NCI-H524 treated with DMSO at 0.1 percent for 48 hours (cell line): ENCODE results near the gene NCK1.
"Not testable (repeated sequence)": the region's sequence is repeated elsewhere in the genome, so short reads cannot be mapped to it uniquely, and the experiment has no call there.

Experiments
- DNase-seq: peaks from one replicate; lab custom pipeline; 2025; lab: John Stamatoyannopoulos, UW

The NCK1 gene

GRCh38 chr3:136949146-136949545 lies 87.1 kb downstream of the NCK1 start:
- no peak for DNase-seq

- DNase-seq, result no peak
Measured at GRCh38 chr3:136949708-136950107, 87.7 kb downstream of the NCK1 start.

- no peak for DNase-seq
Measured at GRCh38 chr3:136950623-136951022, 88.6 kb downstream of the NCK1 start.

- DNase-seq, result no peak
Measured at GRCh38 chr3:136952292-136952691, 90.3 kb downstream of the NCK1 start.

- no peak for DNase-seq
Measured at GRCh38 chr3:136954251-136954650, 92.2 kb downstream of the NCK1 start.

GRCh38 chr3:136954980-136955780 lies 93.2 kb downstream of the NCK1 start:
- DNase-seq, result no peak

GRCh38 chr3:136955813-136956212 lies 93.8 kb downstream of the NCK1 start:
- DNase-seq, result no peak

- DNase-seq, result no peak
Measured at GRCh38 chr3:136956971-136957370, 95.0 kb downstream of the NCK1 start.

GRCh38 chr3:136957751-136958288 lies 95.8 kb downstream of the NCK1 start, which contains the start of gene IL20RB:
Gene IL20RB, plus strand, starts transcription at chr3:136957983. Its CDS starts 131 bp downstream, at chr3:136958114.
- DNase-seq, result no peak

- no peak for DNase-seq
Measured at GRCh38 chr3:136958939-136959338, 96.9 kb downstream of the NCK1 start.

GRCh38 chr3:136959599-136959998 lies 97.6 kb downstream of the NCK1 start:
- DNase-seq, result no peak

GRCh38 chr3:136960838-136961836 lies 99.1 kb downstream of the NCK1 start:
- no peak for DNase-seq

- DNase-seq, result no peak
Measured at GRCh38 chr3:136962927-136963326, 100.9 kb downstream of the NCK1 start.

GRCh38 chr3:136969539-136969938 lies 107.5 kb downstream of the NCK1 start:
- not testable (repeated sequence) for DNase-seq

- DNase-seq, result no peak
Measured at GRCh38 chr3:136973352-136973751, 111.3 kb downstream of the NCK1 start.

GRCh38 chr3:136974670-136975069 lies 112.7 kb downstream of the NCK1 start:
- DNase-seq, result no peak

GRCh38 chr3:136979204-136979603 lies 117.2 kb downstream of the NCK1 start:
- DNase-seq, result no peak

- no peak for DNase-seq
Measured at GRCh38 chr3:136979684-136980083, 117.7 kb downstream of the NCK1 start.

GRCh38 chr3:136982033-136982432 lies 120.0 kb downstream of the NCK1 start:
- DNase-seq, result no peak

GRCh38 chr3:136982520-136983138 lies 120.6 kb downstream of the NCK1 start:
- DNase-seq, result no peak

GRCh38 chr3:136984837-136985236 lies 122.8 kb downstream of the NCK1 start:
- no peak for DNase-seq

GRCh38 chr3:136987398-136987980 lies 125.5 kb downstream of the NCK1 start:
- DNase-seq, result not testable (repeated sequence)
